Forelimb muscle (tissue), 1 donor: ENCODE results near the gene OR5A1. TPM values are rescaled to one million over a fixed set of nuclear protein-coding genes. Genes with fewer than 3 reads are reported as not detected.
A peak's percentile ranks its signal among the peaks of the same experiment; 100 is the strongest.
"Not testable (repeated sequence)": the region's sequence is repeated elsewhere in the genome, so short reads cannot be mapped to it uniquely, and the experiment has no call there.

Source experiments
- DNase-seq: peaks from one replicate; pipeline ENCODE4 v3.0.0-alpha.2; 2013; ENCODE audit warnings: low read depth
- polyA plus RNA-seq: library from polyadenylated mRNA; unstranded; fragments of 120-200 nt; gene quantifications from one replicate; pipeline ENCODE4 v1.2.1, GENCODE V29; 2013; ENCODE audit not compliant: insufficient read length

OR5A1 gene
- not detected for polyA plus RNA-seq

- no peak for DNase-seq
These were observed at the start of gene OR5A1 for GRCh38 chr11:59436169-59436568. OR5A1 (plus strand) TSS chr11:59436469; CDS start chr11:59443169, 6,700 bp downstream.

- no peak for DNase-seq
These were observed 42.1 kb upstream of the OR5A1 start for GRCh38 chr11:59394186-59394585.

GRCh38 chr11:59400461-59401261 lies 35.6 kb upstream of the OR5A1 start:
- DNase-seq = no peak

DNA sequence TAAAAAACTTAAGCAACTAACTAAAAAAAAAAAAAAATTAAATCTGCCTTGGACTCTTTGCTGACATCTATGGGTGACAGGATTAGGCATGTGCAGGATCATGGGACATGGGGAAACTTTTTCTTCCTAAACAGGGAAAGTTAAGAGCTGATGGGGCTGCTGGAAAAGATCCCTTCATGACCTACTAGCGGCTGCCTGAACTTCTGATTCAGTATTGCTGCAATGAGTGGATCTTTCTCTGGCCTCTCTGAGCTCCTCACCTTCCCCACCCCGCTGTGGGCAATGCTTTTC lies 35.1 kb upstream of the OR5A1 start:
- DNase-seq = no peak

DNA sequence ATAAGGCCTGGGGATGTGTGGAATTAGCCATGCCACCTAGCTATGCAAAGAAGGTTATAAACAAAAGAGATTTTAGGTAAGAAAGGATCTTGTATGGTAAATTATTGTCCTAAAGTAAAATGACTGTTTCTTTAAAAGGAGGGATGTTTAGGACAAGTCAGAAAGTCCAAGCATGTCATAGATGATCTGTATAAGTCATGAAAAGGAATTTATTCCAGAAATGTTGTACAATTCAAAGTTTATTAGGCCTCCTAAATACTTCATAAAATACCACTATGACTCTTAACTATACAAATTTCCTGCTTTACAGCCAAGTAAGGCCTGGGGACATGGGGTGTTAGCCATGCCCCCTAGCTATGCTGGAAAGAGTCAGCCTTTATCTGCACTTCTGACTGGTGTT lies 32.7 kb upstream of the OR5A1 start:
- no peak for DNase-seq

DNA sequence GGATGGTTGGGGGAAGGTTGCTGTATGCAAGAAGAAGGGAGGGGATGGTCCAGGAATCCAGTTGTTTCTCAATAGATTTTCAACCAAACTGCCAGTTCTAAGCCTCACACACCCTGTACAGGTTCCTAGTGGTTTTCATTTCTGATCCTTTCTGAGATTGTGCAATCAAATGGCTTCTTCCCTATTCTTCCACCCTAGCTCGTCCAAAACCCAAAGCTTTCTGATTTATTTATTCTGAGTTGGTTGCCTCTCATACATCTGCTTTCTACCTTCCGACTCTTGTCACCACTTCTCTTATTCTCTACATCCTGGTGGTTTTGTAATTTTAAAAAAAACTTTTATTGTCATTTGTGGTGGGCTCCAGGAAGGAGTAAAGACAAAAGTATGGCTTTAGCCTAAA lies 22.6 kb upstream of the OR5A1 start:
- DNase-seq = no peak

GRCh38 chr11:59415111-59415510 lies 21.2 kb upstream of the OR5A1 start:
- DNase-seq = no peak

GRCh38 chr11:59416613-59417012 lies 19.7 kb upstream of the OR5A1 start:
- no peak for DNase-seq

DNA sequence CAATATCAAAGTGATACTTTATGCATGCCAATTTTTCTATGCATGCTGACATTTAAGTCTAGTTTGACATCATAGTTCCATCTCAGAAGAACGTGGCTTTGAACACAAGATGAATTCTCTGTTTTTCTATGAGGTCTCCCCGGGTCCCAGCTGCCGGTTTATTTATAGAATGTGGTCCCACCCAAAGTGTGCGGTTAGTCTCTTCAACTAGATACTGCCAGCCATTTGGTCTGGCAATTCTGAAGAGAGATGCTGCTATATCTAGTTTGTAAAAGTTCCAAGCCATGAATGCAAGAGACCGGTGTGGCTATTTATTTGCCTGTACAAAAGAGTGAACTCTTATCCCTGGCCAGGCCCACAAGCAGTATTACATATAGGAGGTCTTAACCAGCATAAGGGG lies 19.2 kb upstream of the OR5A1 start:
- DNase-seq = no peak

DNA sequence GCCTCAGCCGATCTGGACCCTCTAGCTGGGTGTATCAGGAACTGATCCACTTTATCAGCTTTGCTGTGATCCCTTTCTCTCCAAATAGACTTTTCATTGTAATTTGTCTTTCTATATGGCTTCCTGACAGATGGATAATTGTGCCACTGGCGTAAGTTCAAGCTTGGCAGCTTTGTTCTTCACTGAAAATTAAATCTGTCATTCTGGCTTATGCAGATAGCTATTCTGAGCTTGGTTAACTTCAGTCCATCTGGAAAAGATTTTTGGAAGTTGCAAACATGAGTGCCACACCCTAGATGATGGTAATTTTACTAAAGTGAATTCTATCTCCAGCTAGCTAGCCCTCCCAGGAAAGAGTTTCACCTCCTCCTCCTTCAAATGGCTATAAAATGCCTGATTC lies 18.1 kb upstream of the OR5A1 start:
- no peak for DNase-seq

DNA sequence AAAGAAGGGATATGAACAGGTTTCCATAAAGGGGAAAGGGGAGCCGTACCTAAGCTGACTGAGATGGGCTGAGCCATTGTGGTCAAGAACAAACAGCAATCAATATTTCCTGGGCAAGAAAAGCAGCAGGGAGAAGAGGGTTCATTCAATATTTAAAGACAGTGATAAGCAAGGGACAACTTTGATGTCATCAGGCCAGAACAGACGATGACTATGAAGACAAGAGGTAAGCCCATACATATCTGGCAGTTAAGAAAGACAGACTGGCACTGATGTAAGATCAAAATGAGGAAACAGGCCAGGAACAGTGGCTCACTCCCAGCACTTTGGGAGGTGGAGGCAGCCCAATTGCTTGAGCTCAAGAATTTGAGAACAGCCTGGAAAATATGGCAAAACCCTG lies 12.4 kb upstream of the OR5A1 start:
- no peak for DNase-seq

DNA sequence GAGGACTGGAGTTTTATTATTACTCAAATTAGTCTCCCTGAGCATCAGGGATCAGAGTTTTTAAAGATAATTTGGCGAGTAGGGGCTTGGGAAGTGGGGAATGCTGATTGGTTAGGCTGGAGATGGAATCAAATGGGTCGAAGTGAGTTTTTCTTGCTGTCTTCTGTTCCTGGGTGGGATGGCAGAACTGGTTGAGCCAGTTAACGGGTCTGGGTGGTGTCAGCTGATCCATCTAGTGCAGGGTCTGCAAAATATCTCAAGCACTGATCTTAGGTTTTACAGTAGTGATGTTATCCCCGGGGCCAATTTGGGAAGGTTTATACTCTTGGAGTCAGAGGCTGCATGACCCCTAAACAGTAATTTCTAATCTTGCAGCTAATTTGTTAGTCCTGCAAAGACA lies 11.1 kb upstream of the OR5A1 start:
- DNase-seq = no peak

- DNase-seq = no peak
These were observed 9.8 kb upstream of the OR5A1 start, which contains the start of gene OR5A2 for GRCh38 chr11:59426361-59427067. OR5A2 (minus strand) TSS chr11:59426413; CDS start chr11:59422953, 3,460 bp downstream.

- no peak for DNase-seq
These were observed 9.2 kb upstream of the OR5A1 start for GRCh38 chr11:59427068-59427382.

- DNase-seq = peak; percentile 2
These were observed 6.2 kb upstream of the OR5A1 start for GRCh38 chr11:59429924-59430516.

DNA sequence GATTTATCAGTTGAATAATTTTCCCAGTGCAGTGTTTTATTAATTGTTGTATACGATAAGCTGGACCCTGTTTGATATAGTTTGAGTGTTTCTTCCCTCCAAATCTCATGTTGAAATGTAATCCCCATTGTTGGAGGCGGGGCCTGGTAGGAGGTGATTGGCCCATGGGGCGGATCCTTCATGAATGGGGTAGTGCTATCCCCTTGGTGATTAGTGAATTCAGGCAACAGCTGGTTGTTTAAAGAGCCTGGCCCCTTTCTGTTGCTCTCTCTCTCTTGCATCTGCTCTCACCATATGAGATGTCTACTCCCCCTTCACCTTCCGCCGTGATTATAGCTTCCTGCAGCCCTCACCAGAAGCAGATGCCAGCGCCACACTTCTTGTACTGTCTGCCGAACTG lies 1.5 kb downstream of the OR5A1 start:
- no peak for DNase-seq

GRCh38 chr11:59445624-59446023 lies 9.4 kb downstream of the OR5A1 start:
- DNase-seq = not testable (repeated sequence)

DNA sequence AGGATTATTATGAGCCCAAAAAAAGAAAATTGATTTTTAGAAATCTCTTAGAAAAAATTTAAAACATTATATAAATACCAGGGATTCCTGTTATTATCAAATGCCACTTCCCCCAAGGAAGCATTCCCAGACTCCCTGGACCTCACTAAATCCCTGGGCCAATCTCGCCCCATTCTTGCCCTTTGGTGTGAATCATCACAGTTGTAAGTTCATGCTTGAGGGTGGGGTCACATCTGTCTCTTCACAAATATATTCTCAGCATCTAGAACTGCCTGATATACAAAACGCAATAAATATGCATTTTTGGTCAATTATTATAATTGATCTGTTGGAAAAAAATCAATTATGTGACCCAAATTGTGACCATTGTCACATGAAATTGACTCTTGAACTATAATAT lies 12.2 kb downstream of the OR5A1 start:
- no peak for DNase-seq

- no peak for DNase-seq
These were observed 20.4 kb downstream of the OR5A1 start, which contains the start of gene OR4D6 for GRCh38 chr11:59456661-59457060. OR4D6 (plus strand) TSS chr11:59456961; CDS start chr11:59456961, 0 bp downstream.

DNA sequence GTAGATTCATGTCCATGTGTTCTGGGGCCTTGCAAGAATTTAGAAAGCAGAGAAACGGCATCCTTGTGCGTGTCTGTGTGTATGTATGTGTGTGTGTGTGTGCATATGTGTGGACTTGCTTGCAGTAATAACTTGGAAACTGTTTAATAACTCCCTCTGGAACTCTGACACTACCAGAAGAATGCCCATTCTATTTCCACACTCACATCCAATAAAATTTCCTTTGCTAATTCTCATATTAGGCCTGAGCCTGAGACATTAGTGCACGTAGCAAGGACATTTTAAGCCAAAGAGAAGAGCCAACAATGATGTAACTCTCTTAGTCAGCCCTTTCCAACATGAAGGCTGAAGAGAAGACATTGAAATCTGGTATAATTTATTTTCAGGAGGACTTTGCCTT lies 23.6 kb downstream of the OR5A1 start:
- DNase-seq = peak; percentile 26

DNA sequence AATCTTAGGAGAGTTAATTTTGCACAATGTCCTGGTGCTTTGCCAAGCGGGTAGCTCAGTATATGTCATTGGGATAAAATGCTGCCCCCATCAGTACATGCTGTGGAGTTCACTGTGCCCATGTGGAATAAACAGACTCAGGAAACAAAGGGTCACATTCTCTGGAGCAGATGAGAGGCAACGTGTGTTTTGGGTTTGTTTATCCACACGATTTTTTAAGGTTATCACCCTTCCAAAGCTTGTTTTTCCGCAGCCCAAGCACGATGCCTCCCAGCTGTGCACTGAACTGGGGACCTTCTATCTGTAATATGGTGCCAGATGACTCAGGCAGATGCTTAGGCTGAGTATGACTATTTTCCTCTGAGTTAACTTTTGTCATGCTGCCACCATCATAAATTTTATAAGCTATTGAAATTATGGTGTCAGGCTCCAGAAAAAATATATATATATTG lies 26.9 kb downstream of the OR5A1 start:
- DNase-seq = peak; percentile 63

GRCh38 chr11:59473015-59473414 lies 36.7 kb downstream of the OR5A1 start, which contains the start of gene OR4D10:
OR4D10 (plus strand) TSS chr11:59473315; CDS start chr11:59477430, 4,115 bp downstream.
- DNase-seq = no peak

DNA sequence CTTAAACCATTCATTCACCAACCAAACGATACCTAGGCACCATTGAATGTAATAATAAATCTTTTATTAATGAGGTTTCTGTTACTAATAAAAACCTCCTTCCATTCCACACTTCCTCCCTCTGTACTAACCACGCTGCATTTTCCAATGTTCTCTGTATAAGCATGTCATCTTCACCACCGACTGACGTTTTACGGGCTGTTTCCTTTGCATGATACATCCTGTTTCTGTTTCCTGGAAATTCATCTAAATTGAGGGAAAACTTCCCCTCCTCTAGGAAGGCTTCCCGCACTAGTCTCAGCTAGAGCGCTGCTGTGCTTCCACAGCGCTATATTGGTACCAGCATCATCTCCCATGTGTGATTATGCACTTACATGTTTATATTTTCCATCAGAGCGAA lies 38.9 kb downstream of the OR5A1 start:
- no peak for DNase-seq
